CD8-positive, alpha-beta memory T cell (primary cell): ENCODE measurements around the gene RAD21L1. TPM values are rescaled to one million over a fixed set of nuclear protein-coding genes. Genes with fewer than 3 reads are reported as not detected.
"Not testable (repeated sequence)": the region's sequence is repeated elsewhere in the genome, so short reads cannot be mapped to it uniquely, and the experiment has no call there.

Source experiments
- CTCF ChIA-PET: fragments of 350-600 bp; sonication (Branson Sonifier 250); formaldehyde crosslinking; loops from one replicate; lab custom pipeline; 2021; ENCODE audit warnings: antibody characterized with exemption; lab: Charles Lee
- POLR2A ChIA-PET: fragments of 350-600 bp; sonication (Branson Sonifier 250); formaldehyde crosslinking; loops from one replicate; lab custom pipeline; 2021; ENCODE audit warnings: antibody characterized with exemption; lab: Charles Lee
- DNase-seq, 5 donors: peaks; one replicate each; pipeline versions ENCODE4 v3.0.0 to v3.0.0-alpha.2; 2020 to 2022; ENCODE audit warnings: mixed read lengths in 1 of 5
- H3K27ac ChIP-seq: one replicate; pipeline ENCODE4 v1.7.0; 2013; ENCODE audit warnings: low read depth, mild to moderate bottlenecking, low read length, moderate library complexity
- H3K27me3 ChIP-seq: 2 replicates; pipeline ENCODE4 v1.7.0; 2013; ENCODE audit warnings: low read length, mild to moderate bottlenecking; ENCODE audit not compliant: insufficient read depth, poor library complexity, severe bottlenecking
- H3K36me3 ChIP-seq: 2 replicates; pipeline ENCODE4 v1.7.0; 2013; ENCODE audit warnings: mild to moderate bottlenecking, low read length, moderate library complexity; ENCODE audit not compliant: insufficient read depth
- H3K4me1 ChIP-seq: 2 replicates; pipeline ENCODE4 v1.7.0; 2013; ENCODE audit warnings: mild to moderate bottlenecking, low read length, moderate library complexity; ENCODE audit not compliant: insufficient read depth
- H3K4me3 ChIP-seq: 2 replicates; pipeline ENCODE4 v1.7.0; 2013; ENCODE audit warnings: mild to moderate bottlenecking, low read length
- H3K9me3 ChIP-seq: 2 replicates; pipeline ENCODE4 v1.7.0; 2013; ENCODE audit warnings: mild to moderate bottlenecking, low read length
- H3K27ac Mint-ChIP-seq, 8 donors: one replicate each; pipeline ENCODE4 v1.8.0; 2020 to 2021; ENCODE audit warnings: mixed read lengths in 8 of 8, mild to moderate bottlenecking in 6 of 8, inconsistent platforms in 3 of 8, moderate library complexity in 3 of 8
- H3K27me3 Mint-ChIP-seq, 2 donors: one replicate each; pipeline ENCODE4 v1.8.0; 2020 to 2021; ENCODE audit warnings: mixed read lengths in 2 of 2, mild to moderate bottlenecking in 1 of 2, moderate library complexity in 1 of 2
- H3K36me3 Mint-ChIP-seq, 3 donors: one replicate each; pipeline ENCODE4 v1.8.0; 2020 to 2021; ENCODE audit warnings: mixed read lengths in 3 of 3, inconsistent platforms in 1 of 3, mild to moderate bottlenecking in 1 of 3
- H3K4me1 Mint-ChIP-seq, 3 donors: one replicate each; pipeline ENCODE4 v1.8.0; 2020 to 2021; ENCODE audit warnings: mixed read lengths in 3 of 3, inconsistent platforms in 1 of 3, mild to moderate bottlenecking in 1 of 3
- H3K4me3 Mint-ChIP-seq, 7 donors: one replicate each; pipeline ENCODE4 v1.8.0; 2020 to 2021; ENCODE audit warnings: mixed read lengths in 7 of 7, mild to moderate bottlenecking in 6 of 7, moderate library complexity in 4 of 7, inconsistent platforms in 2 of 7
- H3K9me3 Mint-ChIP-seq, 5 donors: one replicate each; pipeline ENCODE4 v1.8.0; 2020 to 2022; ENCODE audit warnings: mixed read lengths in 5 of 5, mild to moderate bottlenecking in 3 of 5, moderate library complexity in 2 of 5, inconsistent platforms in 1 of 5
- polyA plus RNA-seq: library from polyadenylated mRNA; unstranded; fragments of 300-500 nt; fragmentation: Illumina TruSeq; gene quantifications from one replicate; pipeline ENCODE4 v1.2.3, GENCODE V29; 2021
- total RNA-seq, 2 experiments: library from RNA; stranded (reverse); gene quantifications; one replicate each; pipeline ENCODE4 v1.2.3, GENCODE V29; 2021

The RAD21L1 gene
- total and polyA plus RNA-seq, 3 experiments from 2014 or later, result not detected

DNA sequence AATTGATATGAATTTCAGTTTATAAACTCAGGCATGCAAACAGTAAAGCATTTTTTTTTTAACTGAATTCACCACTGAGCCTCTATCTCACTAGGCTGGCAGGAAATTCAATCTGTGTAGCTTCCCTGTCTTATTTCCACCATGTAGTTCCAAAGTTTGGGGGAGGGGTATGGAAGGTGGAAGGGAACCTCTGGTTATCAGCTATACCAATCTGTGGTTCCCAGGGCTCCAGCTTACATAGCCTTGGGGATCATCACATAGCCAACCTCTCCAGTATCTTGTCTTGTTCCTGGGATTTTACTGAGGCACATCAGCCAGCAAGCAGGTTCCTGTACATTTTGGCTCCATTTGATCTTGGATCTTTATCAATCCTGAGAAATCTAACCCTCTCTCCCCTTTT, 15.6 kb downstream of the RAD21L1 start:
- ChIA-PET CTCF (no interaction called here), POLR2A (no interaction called here)
- Mint-ChIP-seq H3K4me1 (no peaks in the 10 kb centered on the region), H3K4me3 (no peak overlapping the region), H3K27ac (no peak overlapping the region), H3K27me3 (peaks cover 14 to 24% of the 10 kb centered on the region in 2 donors), H3K9me3 (peaks cover 0 to 2% (median 0%) of the 10 kb centered on the region in 5 donors), H3K36me3 (no peaks in the 10 kb centered on the region)
- H3K27me3 ChIP-seq, result peaks cover 6% of the 10 kb centered on the region
- H3K4me1 ChIP-seq, result no peaks in the 10 kb centered on the region
- DNase-seq, result no peak
- no peak overlapping the region for H3K4me3 ChIP-seq
- no peaks in the 10 kb centered on the region for H3K36me3 ChIP-seq
- H3K9me3 ChIP-seq, result no peaks in the 10 kb centered on the region
- H3K27ac ChIP-seq, result no peak overlapping the region

- peaks cover 6% of the 10 kb centered on the region for H3K27me3 ChIP-seq
- H3K27ac Mint-ChIP-seq, result no peak overlapping the region
- peaks cover 0 to 2% (median 0%) of the 10 kb centered on the region in 5 donors for H3K9me3 Mint-ChIP-seq
- no peaks in the 10 kb centered on the region for H3K36me3 Mint-ChIP-seq
- no peak overlapping the region for H3K27ac ChIP-seq
- ChIA-PET POLR2A (no interaction called here), CTCF (no interaction called here)
- DNase-seq, result no peak
- no peaks in the 10 kb centered on the region for H3K4me1 Mint-ChIP-seq
- H3K36me3 ChIP-seq, result no peaks in the 10 kb centered on the region
- H3K9me3 ChIP-seq, result no peaks in the 10 kb centered on the region
- no peaks in the 10 kb centered on the region for H3K4me1 ChIP-seq
- H3K27me3 Mint-ChIP-seq, result peaks cover 14 to 24% of the 10 kb centered on the region in 2 donors
- no peak overlapping the region for H3K4me3 Mint-ChIP-seq
- no peak overlapping the region for H3K4me3 ChIP-seq
Measured at GRCh38 chr20:1242099-1242498, 16.3 kb downstream of the RAD21L1 start.

DNA sequence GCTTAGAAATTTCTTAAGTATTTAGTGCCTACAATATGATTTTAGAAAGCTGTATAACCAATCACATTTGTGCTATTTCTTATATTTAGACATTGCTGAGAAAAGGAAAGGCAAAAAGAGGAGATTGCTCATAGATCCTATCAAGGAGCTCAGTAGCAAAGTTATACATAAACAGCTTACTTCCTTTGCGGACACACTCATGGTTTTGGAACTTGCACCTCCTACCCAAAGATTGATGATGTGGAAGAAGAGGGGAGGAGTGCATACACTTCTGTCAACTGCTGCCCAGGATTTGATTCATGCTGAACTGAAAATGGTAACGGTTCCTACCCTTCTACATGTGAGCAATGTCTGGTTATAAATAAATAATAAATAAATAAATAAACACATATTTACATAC, 16.7 kb downstream of the RAD21L1 start:
- POLR2A ChIA-PET, result no interaction called here

DNA sequence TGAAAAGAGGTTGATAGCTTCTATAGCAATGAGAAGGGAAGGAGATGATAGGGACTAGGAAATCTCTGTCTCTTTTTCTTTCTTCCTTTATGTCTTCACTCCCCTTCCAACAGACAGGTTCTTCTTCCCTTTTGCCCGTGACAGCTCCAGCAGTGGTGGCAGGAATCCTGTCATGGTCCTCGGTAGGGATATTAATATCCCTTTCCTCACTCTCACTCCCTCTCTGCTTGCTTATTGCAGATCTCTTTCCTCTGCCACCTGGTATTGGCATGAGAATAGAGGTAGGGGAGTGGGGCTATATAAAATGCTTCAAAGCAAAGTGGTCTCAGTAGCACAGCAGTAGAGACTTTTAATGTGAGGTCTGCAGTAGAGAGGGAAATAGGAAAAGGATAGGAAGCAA, 19.7 kb downstream of the RAD21L1 start:
- H3K4me1 Mint-ChIP-seq, result no peaks in the 10 kb centered on the region
- Histone ChIP-seq H3K4me1 (no peaks in the 10 kb centered on the region), H3K27me3 (peaks cover 6% of the 10 kb centered on the region), H3K9me3 (no peaks in the 10 kb centered on the region), H3K36me3 (no peaks in the 10 kb centered on the region), H3K4me3 (no peak overlapping the region), H3K27ac (no peak overlapping the region)
- no peak overlapping the region for H3K4me3 Mint-ChIP-seq
- POLR2A ChIA-PET, result no interaction called here
- no peaks in the 10 kb centered on the region for H3K9me3 Mint-ChIP-seq
- peaks cover 9 to 16% of the 10 kb centered on the region in 2 donors for H3K27me3 Mint-ChIP-seq
- H3K27ac Mint-ChIP-seq, result no peak overlapping the region
- no peaks in the 10 kb centered on the region for H3K36me3 Mint-ChIP-seq
- no peak for DNase-seq
- CTCF ChIA-PET, result no interaction called here

More for the DNA sequence above, 16.7 kb downstream of the RAD21L1 start:
- Histone ChIP-seq H3K27me3 (peaks cover 6% of the 10 kb centered on the region), H3K4me1 (no peaks in the 10 kb centered on the region), H3K9me3 (no peaks in the 10 kb centered on the region), H3K27ac (no peak overlapping the region), H3K4me3 (no peak overlapping the region), H3K36me3 (no peaks in the 10 kb centered on the region)
- Mint-ChIP-seq H3K4me3 (no peak overlapping the region), H3K4me1 (no peaks in the 10 kb centered on the region), H3K9me3 (peaks cover 0 to 2% (median 0%) of the 10 kb centered on the region in 5 donors), H3K27me3 (peaks cover 14 to 24% of the 10 kb centered on the region in 2 donors), H3K27ac (no peak overlapping the region), H3K36me3 (no peaks in the 10 kb centered on the region)
- CTCF ChIA-PET, result no interaction called here
- no peak for DNase-seq

GRCh38 chr20:1247689-1248088, 21.8 kb downstream of the RAD21L1 start:
- Mint-ChIP-seq H3K36me3 (peaks cover 0 to 5% (median 2%) of the 10 kb centered on the region in 3 donors), H3K9me3 (peaks cover 0 to 3% (median 2%) of the 10 kb centered on the region in 5 donors), H3K27ac (no peak overlapping the region), H3K4me1 (peaks cover 2 to 7% (median 3%) of the 10 kb centered on the region in 3 donors), H3K27me3 (peaks cover 2 to 7% of the 10 kb centered on the region in 2 donors), H3K4me3 (no peak overlapping the region)
- peaks cover 8% of the 10 kb centered on the region for H3K4me1 ChIP-seq
- ChIA-PET CTCF (interaction anchor here (0.6 kb wide), 1 partner anchor 657 kb away, joined by 3 read pairs; no protein-coding TSS in a partner anchor), POLR2A (interaction anchor here (0.5 kb wide), 1 partner anchor 547 kb away, joined by 3 read pairs; no protein-coding TSS in a partner anchor)
- DNase-seq, result no peak
- no peaks in the 10 kb centered on the region for H3K9me3 ChIP-seq
- H3K4me3 ChIP-seq, result no peak overlapping the region
- no peak overlapping the region for H3K27ac ChIP-seq
- no peaks in the 10 kb centered on the region for H3K27me3 ChIP-seq
- H3K36me3 ChIP-seq, result no peaks in the 10 kb centered on the region

DNA sequence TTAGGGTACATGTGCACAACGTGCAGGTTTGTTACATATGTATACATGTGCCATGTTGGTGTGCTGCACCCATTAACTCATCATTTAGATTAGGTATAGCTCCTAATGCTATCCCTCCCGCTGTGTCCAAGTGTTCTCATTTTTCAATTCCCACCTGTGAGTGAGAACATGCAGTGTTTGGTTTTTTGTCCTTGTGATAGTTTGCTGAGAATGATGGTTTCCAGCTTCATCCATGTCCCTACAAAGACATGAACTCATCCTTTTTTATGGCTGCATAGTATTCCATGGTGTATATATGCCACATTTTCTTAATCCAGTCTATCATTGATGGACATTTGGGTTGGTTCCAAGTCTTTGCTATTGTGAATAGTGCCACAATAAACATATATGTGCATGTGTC, 24.4 kb downstream of the RAD21L1 start:
- H3K9me3 ChIP-seq, H3K4me3 Mint-ChIP-seq, H3K36me3 ChIP-seq, DNase-seq, CTCF ChIA-PET, H3K4me3 ChIP-seq, H3K36me3 Mint-ChIP-seq, H3K9me3 Mint-ChIP-seq, H3K4me1 ChIP-seq, H3K27ac Mint-ChIP-seq, H3K27ac ChIP-seq, H3K27me3 ChIP-seq, H3K4me1 Mint-ChIP-seq: not testable (repeated sequence)
- POLR2A ChIA-PET, result interaction anchor here (1.0 kb wide), 1 partner anchor 26 kb away, joined by 3 read pairs; no protein-coding TSS in a partner anchor
- H3K27me3 Mint-ChIP-seq, result peaks cover 3 to 18% of the 10 kb centered on the region in 2 donors

- no peak overlapping the region for H3K27ac ChIP-seq
- Mint-ChIP-seq H3K4me3 (no peak overlapping the region), H3K27me3 (peaks cover 10 to 28% of the 10 kb centered on the region in 2 donors), H3K9me3 (peaks cover 0 to 7% (median 2%) of the 10 kb centered on the region in 5 donors), H3K36me3 (peaks cover 0 to 7% (median 2%) of the 10 kb centered on the region in 3 donors), H3K27ac (no peak overlapping the region), H3K4me1 (peaks cover 2 to 7% (median 3%) of the 10 kb centered on the region in 3 donors)
- H3K9me3 ChIP-seq, result no peaks in the 10 kb centered on the region
- H3K4me3 ChIP-seq, result no peak overlapping the region
- ChIA-PET POLR2A (no interaction called here), CTCF (no interaction called here)
- no peak for DNase-seq
- H3K4me1 ChIP-seq, result peaks cover 8% of the 10 kb centered on the region
- H3K36me3 ChIP-seq, result no peaks in the 10 kb centered on the region
- peaks cover 5% of the 10 kb centered on the region for H3K27me3 ChIP-seq
Measured at GRCh38 chr20:1252416-1252815, 26.6 kb downstream of the RAD21L1 start.

GRCh38 chr20:1254254-1254653, 28.4 kb downstream of the RAD21L1 start:
- DNase-seq, result no peak
- Histone ChIP-seq H3K36me3 (no peaks in the 10 kb centered on the region), H3K27me3 (peaks cover 5% of the 10 kb centered on the region), H3K9me3 (no peaks in the 10 kb centered on the region), H3K4me1 (peaks cover 8% of the 10 kb centered on the region), H3K4me3 (no peak overlapping the region), H3K27ac (no peak overlapping the region)
- ChIA-PET CTCF (interaction anchor here (0.7 to 1.0 kb wide), 2 partner anchors 15 to 183 kb away, joined by 3 read pairs; no protein-coding TSS in a partner anchor), POLR2A (no interaction called here)
- peaks cover 2 to 7% (median 3%) of the 10 kb centered on the region in 3 donors for H3K4me1 Mint-ChIP-seq
- H3K9me3 Mint-ChIP-seq, result peaks cover 0 to 7% (median 2%) of the 10 kb centered on the region in 5 donors
- no peak overlapping the region for H3K27ac Mint-ChIP-seq
- H3K27me3 Mint-ChIP-seq, result peaks cover 10 to 28% of the 10 kb centered on the region in 2 donors
- peaks cover 0 to 7% (median 2%) of the 10 kb centered on the region in 3 donors for H3K36me3 Mint-ChIP-seq
- H3K4me3 Mint-ChIP-seq, result no peak overlapping the region
